Skeletal muscle tissue (tissue), 4 donors: ENCODE data around the gene SLC25A18. TPM values are rescaled to one million over a fixed set of nuclear protein-coding genes. Genes with fewer than 3 reads are reported as not detected.

ENCODE experiments used
- H3K27ac ChIP-seq: one replicate; pipeline ENCODE4 v1.7.0; 2013; ENCODE audit warnings: mild to moderate bottlenecking, low read depth, low read length, inconsistent platforms
- H3K27me3 ChIP-seq, 3 donors: one replicate each; pipeline ENCODE4 v1.7.0; 2013; ENCODE audit warnings: low read length in 3 of 3; ENCODE audit not compliant: control insufficient read depth in 3 of 3, insufficient read depth in 3 of 3
- H3K36me3 ChIP-seq, 3 donors: one replicate each; pipeline ENCODE4 v1.7.0; 2013; ENCODE audit warnings: low read length in 3 of 3; ENCODE audit not compliant: control insufficient read depth in 3 of 3, insufficient read depth in 3 of 3
- H3K4me1 ChIP-seq, 3 donors: one replicate each; pipeline ENCODE4 v1.7.0; 2013; ENCODE audit warnings: low read length in 3 of 3, mild to moderate bottlenecking in 3 of 3; ENCODE audit not compliant: control insufficient read depth in 3 of 3, insufficient read depth in 3 of 3
- H3K4me3 ChIP-seq, 3 donors: one replicate each; pipeline ENCODE4 v1.7.0; 2013; ENCODE audit warnings: low read length in 3 of 3
- H3K9ac ChIP-seq, 3 donors: one replicate each; pipeline ENCODE4 v1.7.0; 2013; ENCODE audit warnings: low read length in 3 of 3, mild to moderate bottlenecking in 3 of 3, moderate library complexity in 2 of 3, low read depth in 1 of 3
- H3K9me3 ChIP-seq, 3 donors: one replicate each; pipeline ENCODE4 v1.7.0; 2013; ENCODE audit warnings: low read length in 3 of 3; ENCODE audit not compliant: control insufficient read depth in 3 of 3
- total RNA-seq: library from RNA; depleted of rRNA; stranded (reverse); fragments of >200 nt; gene quantifications from one replicate; pipeline ENCODE4 v1.2.3, GENCODE V29; 2014
- donor health status: Osteomylitis.

SLC25A18 gene
- total RNA-seq, 1 donor from 2014 or later, result not detected

DNA sequence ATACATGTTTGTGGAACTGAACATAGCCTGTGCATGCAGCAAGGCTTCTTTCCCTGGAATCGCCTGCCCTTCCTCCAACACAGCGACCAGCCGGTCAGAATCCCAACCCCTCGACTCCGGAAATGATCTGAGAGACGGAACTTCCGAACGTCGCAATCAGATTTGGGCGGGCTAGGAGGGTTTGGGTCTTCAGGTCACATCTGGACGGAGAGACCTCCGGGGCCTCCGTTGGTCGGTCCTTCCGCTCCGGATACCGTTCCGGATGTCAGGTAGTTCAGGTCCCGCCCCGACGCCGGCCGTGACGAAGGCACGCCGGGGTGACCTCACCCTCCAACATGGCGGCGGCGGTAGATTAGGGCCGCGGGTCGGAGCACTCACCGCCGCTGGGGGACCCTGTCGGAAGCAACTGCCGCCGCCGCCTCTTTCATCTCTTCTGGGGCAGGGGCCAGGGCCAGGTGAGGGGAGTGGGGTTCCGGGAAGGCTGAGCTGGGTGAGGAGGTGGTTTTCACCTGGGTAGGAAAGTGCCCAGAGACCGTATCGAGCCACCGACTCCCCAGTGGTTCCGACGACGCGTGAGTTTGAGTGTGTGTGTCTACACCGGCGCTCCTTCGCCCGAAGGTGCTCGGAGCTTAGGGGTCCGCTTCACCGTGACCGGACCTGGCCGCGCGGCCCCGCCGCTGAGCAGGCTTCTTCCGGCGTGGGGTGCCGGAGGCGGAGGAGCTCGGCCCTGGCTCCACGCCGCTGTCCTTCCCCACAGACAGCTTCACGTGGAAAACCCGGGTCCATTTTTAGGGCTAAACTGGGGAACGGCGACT, 75.3 kb downstream of the SLC25A18 start, which contains the start of gene BCL2L13:
Gene BCL2L13 (plus strand): TSS at position 326 of the 815 bp plus-strand sequence. CDS start 16,955 bp downstream, outside the sequence.
- H3K9me3 ChIP-seq, result no peaks in the 10 kb centered on the region
- H3K27me3 ChIP-seq, result no peaks in the 10 kb centered on the region
- H3K27ac ChIP-seq, result peak within 1 kb of the TSS; percentile 100
- H3K36me3 ChIP-seq, result no peaks in the 10 kb centered on the region
- peaks cover 13 to 16% (median 14%) of the 10 kb centered on the region in 3 donors for H3K4me1 ChIP-seq
- H3K4me3 ChIP-seq, result peak within 1 kb of the TSS; percentile 84 to 99 (median 84)
- H3K9ac ChIP-seq, result peak within 1 kb of the TSS; percentile 99 to 100 (median 100)

DNA sequence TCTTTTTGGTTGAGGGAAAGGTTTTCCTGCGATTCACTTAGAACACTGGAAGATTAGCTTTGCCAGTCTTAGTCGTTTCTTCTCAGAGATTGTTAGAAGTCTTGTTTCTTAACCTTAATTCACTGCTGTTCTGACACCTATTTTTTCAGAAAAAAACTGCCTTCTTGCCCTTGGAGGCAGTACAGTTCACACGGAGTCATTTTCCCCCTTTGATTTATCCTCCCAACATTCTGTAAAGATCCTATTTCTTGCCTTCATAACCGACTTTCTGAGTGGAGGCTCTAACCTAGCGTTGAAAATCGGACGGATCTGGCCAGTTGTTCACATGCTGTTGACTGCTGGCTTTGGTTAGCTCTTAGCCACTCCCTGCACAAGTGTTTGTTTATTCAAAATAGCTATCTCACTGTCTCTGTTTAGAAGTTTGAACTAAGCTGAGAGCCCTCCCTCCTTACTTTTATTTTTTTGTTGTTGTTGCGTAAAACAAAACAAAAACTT, 76.0 kb downstream of the SLC25A18 start:
- Histone ChIP-seq H3K27me3 (no peaks in the 10 kb centered on the region), H3K9me3 (no peaks in the 10 kb centered on the region), H3K4me3 (peak overlapping the region; percentile 84 to 99 (median 84)), H3K36me3 (no peaks in the 10 kb centered on the region), H3K9ac (peak overlapping the region; percentile 99 to 100 (median 100)), H3K4me1 (peaks cover 13 to 16% (median 14%) of the 10 kb centered on the region in 3 donors), H3K27ac (peak overlapping the region; percentile 100)

Other genes starting within 250 kb of the SLC25A18 start
- 8.9 TPM for gene CECR2, start 194.0 kb upstream of the SLC25A18 start, total RNA-seq
- gene ATP6V1E1, start 65.3 kb downstream of the SLC25A18 start, total RNA-seq, result 60.0 TPM
- gene BCL2L13, start 75.3 kb downstream of the SLC25A18 start, total RNA-seq, result 41.2 TPM
- 10.4 TPM for gene BID, start 211.0 kb downstream of the SLC25A18 start, total RNA-seq